B cell (primary cell): ENCODE data around the gene ZNF384. TPM values are rescaled to one million over a fixed set of nuclear protein-coding genes. Genes with fewer than 3 reads are reported as not detected.

ENCODE experiments used
- ATAC-seq: fragments of 200-7000 bp; cut with Tn5 transposase; one replicate; pipeline ENCODE4 v1.10.0; 2021; ENCODE audit warnings: low read depth, mild to moderate bottlenecking, moderate number of reproducible peaks, moderate library complexity
- CTCF ChIA-PET: fragments of 350-600 bp; sonication (Branson Sonifier 250); formaldehyde crosslinking; loops from one replicate; lab custom pipeline; 2021; ENCODE audit warnings: antibody characterized with exemption, inconsistent platforms; lab: Charles Lee
- POLR2A ChIA-PET: fragments of 350-600 bp; sonication (Branson Sonifier 250); formaldehyde crosslinking; loops from one replicate; lab custom pipeline; 2021; ENCODE audit warnings: antibody characterized with exemption; lab: Charles Lee
- DNase-seq: peaks from one replicate; pipeline ENCODE4 v3.0.0; 2013
- H2AFZ ChIP-seq: 2 replicates; pipeline ENCODE4 v1.6.1; 2012; ENCODE audit warnings: mild to moderate bottlenecking, low read depth, low read length; ENCODE audit not compliant: insufficient read depth, poor library complexity, severe bottlenecking
- H3K27ac ChIP-seq, 2 donors: 1 replicate in 1 of 2; 2 replicates in 1 of 2; pipeline ENCODE4 v1.5.1; 2012 to 2013; ENCODE audit warnings: low read length in 2 of 2, mild to moderate bottlenecking in 2 of 2, moderate library complexity in 1 of 2
- H3K27me3 ChIP-seq, 4 experiments: fragments of 200-600 bp in 1 of 4; sonication (generic) in 1 of 4; replicated peaks in 1 of 4; 1 replicate in 2 of 4; 2 replicates in 2 of 4; pipeline versions ENCODE4 v1.6.1 to v1.7.0; 2013 to 2016; ENCODE audit warnings: low read length in 3 of 4, mild to moderate bottlenecking in 2 of 4, mixed read lengths in 1 of 4, moderate library complexity in 1 of 4; ENCODE audit not compliant: insufficient read depth in 4 of 4, control insufficient read depth in 3 of 4; ENCODE audit errors: control extremely low read depth in 1 of 4
- H3K36me3 ChIP-seq, 2 experiments: replicated peaks in 1 of 2; 1 replicate in 1 of 2; 2 replicates in 1 of 2; pipeline versions ENCODE4 v1.6.1 to v1.7.1; 2013; ENCODE audit warnings: low read length in 1 of 2; ENCODE audit not compliant: insufficient read depth in 2 of 2, control insufficient read depth in 1 of 2; ENCODE audit errors: control extremely low read depth in 1 of 2, extremely low read depth in 1 of 2
- H3K4me1 ChIP-seq, 2 donors: fragments of 200-600 bp in 1 of 2; sonication (generic) in 1 of 2; 1 replicate in 1 of 2; 2 replicates in 1 of 2; pipeline versions ENCODE4 v1.5.1 to v1.6.1; 2013 to 2017; ENCODE audit warnings: low read length in 2 of 2; ENCODE audit not compliant: control insufficient read depth in 2 of 2, insufficient read depth in 2 of 2
- H3K4me2 ChIP-seq: replicated peaks from 2 replicates; pipeline ENCODE3; 2012; ENCODE audit warnings: mild to moderate bottlenecking, low read depth, low read length; ENCODE audit not compliant: poor library complexity, severe bottlenecking
- H3K4me3 ChIP-seq, 5 experiments: fragments of 200-600 bp in 1 of 5; sonication (generic) in 1 of 5; 1 replicate in 3 of 5; 2 replicates in 2 of 5; pipeline versions ENCODE4 v1.5.1 to v1.7.0; 2011 to 2016; ENCODE audit warnings: low read length in 4 of 5, mild to moderate bottlenecking in 4 of 5, low read depth in 2 of 5, control low read depth in 1 of 5, moderate library complexity in 1 of 5; ENCODE audit not compliant: insufficient read depth in 1 of 5; ENCODE audit errors: control extremely low read depth in 1 of 5, extremely low read depth in 1 of 5
- H3K79me2 ChIP-seq: fragments of 200-600 bp; sonication (generic); one replicate; pipeline ENCODE4 v1.6.0; 2016; ENCODE audit warnings: low read length; ENCODE audit not compliant: control insufficient read depth, insufficient read depth
- H3K9ac ChIP-seq: fragments of 200-600 bp; sonication (generic); 2 replicates; pipeline ENCODE4 v1.6.1; 2017; ENCODE audit warnings: mild to moderate bottlenecking, low read length, moderate library complexity
- H3K9me3 ChIP-seq, 3 donors: one replicate each; pipeline versions ENCODE4 v1.6.1 to v1.7.1; 2013; ENCODE audit warnings: low read length in 2 of 3; ENCODE audit not compliant: control insufficient read depth in 2 of 3, insufficient read depth in 1 of 3; ENCODE audit errors: control extremely low read depth in 1 of 3
- H4K20me1 ChIP-seq: 2 replicates; pipeline ENCODE4 v1.6.0; 2012; ENCODE audit warnings: mild to moderate bottlenecking, low read length; ENCODE audit not compliant: insufficient read depth, control insufficient read depth, poor library complexity, severe bottlenecking
- H3K27ac Mint-ChIP-seq: one replicate; pipeline ENCODE4 v1.8.0; 2021; ENCODE audit warnings: mixed read lengths
- H3K27me3 Mint-ChIP-seq: one replicate; pipeline ENCODE4 v1.8.0; 2021; ENCODE audit warnings: mixed read lengths
- H3K4me1 Mint-ChIP-seq: one replicate; pipeline ENCODE4 v1.8.0; 2021; ENCODE audit warnings: mixed read lengths
- H3K4me3 Mint-ChIP-seq: one replicate; pipeline ENCODE4 v1.8.0; 2021; ENCODE audit warnings: mixed read lengths
- H3K9me3 Mint-ChIP-seq: one replicate; pipeline ENCODE4 v1.8.0; 2022; ENCODE audit warnings: mixed read lengths; ENCODE audit not compliant: insufficient read depth
- EZH2 ChIP-seq: IDR thresholded peaks from 2 replicates; pipeline ENCODE4 v1.6.1; 2012; ENCODE audit warnings: borderline replicate concordance, low read depth, mild to moderate bottlenecking, moderate library complexity, low read length; ENCODE audit not compliant: insufficient read depth, poor library complexity, severe bottlenecking
- WGBS: methylation state at CpG from one replicate; pipeline ENCODE4 v1.1.5; 2013; ENCODE audit warnings: missing lambda C conversion rate; ENCODE audit not compliant: insufficient coverage; 5-methylcytosine and 5-hydroxymethylcytosine counted together
- intact Hi-C: fragments of 100-400 bp; cut with micrococcal nuclease; formaldehyde crosslinking; loops from one replicate; pipeline ENCODE4 v1.10.0; 2022
- polyA plus RNA-seq: library from polyadenylated mRNA; depleted of rRNA; stranded (reverse); fragments of >200 nt; gene quantifications from 2 replicates; pipeline ENCODE4 v1.2.3, GENCODE V29; 2012
- total RNA-seq, 2 donors: library from RNA; stranded (reverse); fragments of 120-200 nt in 1 of 2; gene quantifications; 1 replicate in 1 of 2; 2 replicates in 1 of 2; pipeline versions ENCODE4 v1.2.3 to v1.2.4, GENCODE V29; 2013 to 2022
- TF ChIP-seq, protein P1 (sequence below): fragments of 200-600 bp; IDR thresholded peaks from one replicate; pipeline ENCODE4 v1.8.0; 2022; ENCODE audit warnings: antibody characterized with exemption, mild to moderate bottlenecking

ZNF384 gene
- total and polyA plus RNA-seq, 2 donors (not counting 1 experiment from before 2014, with no cell fraction given), result 83.4 to 108 TPM

GRCh38 chr12:6696690-6697583, 7.8 kb upstream of the ZNF384 start:
- Histone ChIP-seq H3K4me1 (peaks cover 51 to 55% of the 10 kb centered on the region in 2 donors), H3K4me3 (peak overlapping the region in 1 of 5 experiments; percentile 6), H3K9me3 (peaks cover 0 to 3% (median 0%) of the 10 kb centered on the region in 3 donors), H3K79me2 (peaks cover 4% of the 10 kb centered on the region), H4K20me1 (no peaks in the 10 kb centered on the region), H3K9ac (no peak overlapping the region), H2AFZ (no peak overlapping the region), H3K4me2 (peak overlapping the region; percentile 69), H3K36me3 (peaks cover 0 to 4% of the 10 kb centered on the region in 2 experiments), H3K27me3 (peaks cover 4 to 17% (median 11%) of the 10 kb centered on the region in 4 experiments), H3K27ac (peak overlapping the region; percentile 35 to 58)
- WGBS, result 69% methylated on average over 13 of the region's 17 CpGs
- CTCF ChIA-PET, result interaction anchor here (0.7 to 2.1 kb wide), 6 partner anchors 13 to 134 kb away, joined by 3 to 6 read pairs (median 4); no protein-coding TSS in a partner anchor
- H3K9me3 Mint-ChIP-seq, result no peaks in the 10 kb centered on the region
- peak; percentile 85 for ATAC-seq
- TF ChIP-seq, protein P1, sequence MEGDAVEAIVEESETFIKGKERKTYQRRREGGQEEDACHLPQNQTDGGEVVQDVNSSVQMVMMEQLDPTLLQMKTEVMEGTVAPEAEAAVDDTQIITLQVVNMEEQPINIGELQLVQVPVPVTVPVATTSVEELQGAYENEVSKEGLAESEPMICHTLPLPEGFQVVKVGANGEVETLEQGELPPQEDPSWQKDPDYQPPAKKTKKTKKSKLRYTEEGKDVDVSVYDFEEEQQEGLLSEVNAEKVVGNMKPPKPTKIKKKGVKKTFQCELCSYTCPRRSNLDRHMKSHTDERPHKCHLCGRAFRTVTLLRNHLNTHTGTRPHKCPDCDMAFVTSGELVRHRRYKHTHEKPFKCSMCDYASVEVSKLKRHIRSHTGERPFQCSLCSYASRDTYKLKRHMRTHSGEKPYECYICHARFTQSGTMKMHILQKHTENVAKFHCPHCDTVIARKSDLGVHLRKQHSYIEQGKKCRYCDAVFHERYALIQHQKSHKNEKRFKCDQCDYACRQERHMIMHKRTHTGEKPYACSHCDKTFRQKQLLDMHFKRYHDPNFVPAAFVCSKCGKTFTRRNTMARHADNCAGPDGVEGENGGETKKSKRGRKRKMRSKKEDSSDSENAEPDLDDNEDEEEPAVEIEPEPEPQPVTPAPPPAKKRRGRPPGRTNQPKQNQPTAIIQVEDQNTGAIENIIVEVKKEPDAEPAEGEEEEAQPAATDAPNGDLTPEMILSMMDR, result no peak
- TF ChIP-seq EZH2, result no peak
- POLR2A ChIA-PET, result interaction anchor here (0.6 to 2.6 kb wide), 6 partner anchors 27 to 252 kb away, joined by 4 to 13 read pairs (median 6); partner anchors contain the start of genes COPS7A and TPI1
- H3K4me3 Mint-ChIP-seq, result peak overlapping the region; percentile 61
- intact Hi-C loops, result loop anchor here (2.0 kb wide), 1 partner anchor 28 kb away; the partner anchor contains the start of gene COPS7A
- DNase-seq, result peak; percentile 83
- peak overlapping the region; percentile 83 for H3K27ac Mint-ChIP-seq
- H3K4me1 Mint-ChIP-seq, result peaks cover 62% of the 10 kb centered on the region
- H3K27me3 Mint-ChIP-seq, result peaks cover 6% of the 10 kb centered on the region
